SIG-M5 (cell line): ENCODE data around the gene TMEM61.
"Not testable (repeated sequence)": the region's sequence is repeated elsewhere in the genome, so short reads cannot be mapped to it uniquely, and the experiment has no call there.

Experiments
- DNase-seq: peaks from one replicate; lab custom pipeline; 2025; lab: John Stamatoyannopoulos, UW

The TMEM61 gene

DNA sequence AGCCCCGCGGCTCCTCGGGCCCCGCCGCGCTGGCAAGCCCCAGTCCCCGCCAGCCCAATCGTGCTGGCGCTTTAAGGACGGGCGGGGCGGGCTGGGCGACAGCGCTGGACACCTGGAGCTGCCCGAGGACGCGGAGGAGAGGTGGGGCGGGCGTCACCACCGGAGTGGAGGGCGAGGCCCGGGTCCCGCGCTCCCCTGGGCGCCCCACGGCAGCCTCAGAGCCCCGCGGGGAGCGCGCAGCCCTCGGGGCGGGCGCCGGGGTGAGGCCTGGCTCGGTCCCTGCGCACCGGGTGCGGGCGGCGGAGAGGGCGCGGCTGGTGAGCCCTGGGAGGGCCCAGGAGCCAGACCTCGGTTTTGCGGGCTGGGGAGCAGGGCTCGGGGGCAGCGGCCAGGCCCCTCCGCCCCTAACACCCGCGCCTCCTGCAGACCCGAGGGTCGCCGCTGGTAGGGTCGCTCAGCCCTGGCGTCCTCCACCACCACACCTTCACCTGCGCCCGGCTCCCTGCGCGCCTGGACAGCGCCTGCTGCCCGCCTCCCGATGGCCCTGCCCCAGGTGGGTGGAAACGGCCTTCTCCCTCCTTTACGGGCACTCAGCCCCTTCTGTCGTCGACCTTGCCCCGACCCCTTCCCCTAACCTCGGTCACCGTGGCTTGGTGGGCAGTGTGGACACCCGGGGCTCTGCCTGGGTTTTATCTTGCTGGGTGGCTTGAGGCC lies at the start of gene TMEM61:
TSS of gene TMEM61 (plus strand) at position 101 of the 714 bp plus-strand sequence. CDS start at position 539, 438 bp downstream.
- DNase-seq, result no peak

DNA sequence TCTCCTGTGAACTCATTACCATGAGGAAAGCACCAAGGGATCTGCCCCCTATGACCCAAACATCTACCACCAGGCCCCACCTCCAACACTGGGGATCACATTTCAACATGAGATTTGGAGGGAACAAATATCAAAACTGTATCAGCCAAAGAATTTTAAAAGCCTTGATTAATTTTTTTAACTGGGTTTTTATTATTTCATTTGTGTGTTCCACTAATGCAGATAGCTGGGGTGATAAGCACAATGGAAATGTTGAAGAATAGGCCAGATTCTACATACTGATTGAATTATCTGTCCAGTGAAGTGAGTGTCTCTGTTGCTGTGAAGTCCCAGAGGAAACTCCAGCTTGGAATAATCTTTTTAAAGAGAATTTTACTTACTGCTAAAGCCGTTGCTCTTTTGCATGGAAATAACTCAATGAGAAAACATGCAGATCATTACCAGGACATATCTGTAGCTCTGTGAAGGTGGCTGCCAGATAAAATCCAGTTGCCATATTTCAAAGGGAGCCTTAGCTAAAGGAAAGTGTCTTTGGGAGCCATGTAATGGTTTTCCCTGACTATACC lies 49.1 kb upstream of the TMEM61 start:
- no peak for DNase-seq

DNA sequence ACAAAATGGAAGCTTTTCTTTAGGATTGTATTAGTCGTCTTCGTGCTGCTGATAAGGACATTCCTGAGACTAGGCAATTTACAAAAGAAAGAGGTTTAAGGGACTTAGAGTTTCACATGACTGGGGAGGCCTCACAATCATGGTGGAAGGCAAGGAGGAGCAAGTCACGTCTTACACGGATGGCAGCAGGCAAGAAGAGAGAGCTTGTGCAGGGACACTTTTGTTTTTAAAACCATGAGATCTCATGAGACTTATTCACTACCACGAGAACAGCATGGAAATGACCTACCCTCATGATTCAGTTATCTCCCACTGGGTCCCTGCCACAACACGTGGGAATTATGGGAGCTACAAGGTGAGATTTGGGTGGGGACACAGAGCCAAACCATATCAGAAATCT lies 46.3 kb upstream of the TMEM61 start:
- DNase-seq, result not testable (repeated sequence)

DNA sequence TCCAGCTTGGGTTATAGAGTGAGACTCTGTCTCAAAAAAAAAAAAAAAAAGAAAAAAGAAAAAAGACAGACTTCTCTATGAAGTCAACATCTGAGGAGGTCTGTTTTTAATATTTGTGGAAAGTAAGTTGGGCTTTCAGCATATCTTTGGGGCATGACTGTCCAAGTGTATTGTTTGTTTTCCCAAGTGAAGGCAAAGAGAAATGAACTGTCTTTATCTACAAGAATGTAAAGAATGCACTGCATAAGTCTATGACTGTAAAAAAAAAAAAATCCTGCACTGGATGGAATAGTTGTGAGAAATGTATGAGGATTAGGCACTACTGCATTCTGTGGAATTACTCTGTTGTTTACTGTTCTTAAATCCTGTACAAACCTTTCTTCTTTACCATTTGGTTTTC lies 45.6 kb upstream of the TMEM61 start:
- DNase-seq, result no peak

DNA sequence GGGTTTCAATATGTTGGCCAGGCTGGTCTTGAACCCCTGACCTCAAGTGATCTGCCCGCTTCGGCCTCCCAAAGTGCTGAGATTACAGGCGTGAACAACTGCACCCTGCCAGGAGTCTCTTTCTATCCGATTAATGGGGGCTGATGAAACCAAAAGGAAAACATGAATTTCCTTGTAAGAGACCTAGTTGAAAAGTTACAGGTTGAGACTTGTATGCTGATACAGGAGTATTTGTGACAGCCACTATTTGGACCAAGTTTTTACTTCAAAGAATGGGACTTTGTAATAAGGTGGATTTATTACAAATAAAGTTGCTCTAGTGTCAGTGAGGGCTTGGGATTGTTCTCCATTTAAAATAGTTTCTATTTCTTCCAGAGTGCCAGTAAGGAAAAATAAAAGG lies 43.6 kb upstream of the TMEM61 start:
- DNase-seq, result no peak

DNA sequence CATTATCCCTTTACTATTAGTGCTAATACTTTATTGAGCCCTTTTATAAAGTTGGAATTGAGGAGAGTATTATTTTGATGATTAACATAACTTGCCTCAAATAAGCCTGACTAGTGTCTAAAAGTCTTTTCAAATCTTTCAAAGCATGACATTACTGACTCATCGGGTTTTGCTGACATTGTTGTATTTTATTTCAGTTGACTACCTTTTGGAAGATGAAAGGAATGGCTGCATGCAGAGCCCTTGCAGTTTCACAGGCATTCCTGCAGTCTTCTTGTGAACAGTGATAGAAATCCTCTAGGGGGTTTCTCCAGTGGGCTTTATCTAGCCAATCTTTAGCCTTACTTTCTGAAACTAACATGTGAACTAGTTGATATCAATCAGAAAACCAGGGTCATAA lies 43.0 kb upstream of the TMEM61 start:
- no peak for DNase-seq

- not testable (repeated sequence) for DNase-seq
Observed at GRCh38 chr1:54938955-54939354, 41.5 kb upstream of the TMEM61 start.

- no peak for DNase-seq
Observed at GRCh38 chr1:54940042-54940441, 40.4 kb upstream of the TMEM61 start.

DNA sequence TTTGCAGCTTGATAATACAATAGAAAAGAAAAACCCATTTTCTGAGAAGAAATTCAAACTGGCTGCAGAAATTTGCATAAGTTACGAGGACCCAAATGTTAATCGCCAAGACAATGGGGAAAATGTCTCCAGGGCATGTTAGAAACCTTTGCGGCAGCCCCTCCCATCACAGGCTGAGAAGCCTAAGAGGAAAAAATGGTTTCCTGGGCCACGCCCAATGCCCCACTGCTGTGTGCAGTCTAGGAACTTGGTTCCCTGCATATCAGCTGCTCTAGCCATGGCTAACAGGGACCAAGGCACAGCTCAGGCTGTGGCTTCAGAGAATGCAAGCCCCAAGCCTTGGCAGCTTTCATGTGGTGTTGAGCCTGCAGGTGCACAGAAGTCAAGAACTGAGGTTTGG lies 37.5 kb upstream of the TMEM61 start:
- DNase-seq, result no peak

DNA sequence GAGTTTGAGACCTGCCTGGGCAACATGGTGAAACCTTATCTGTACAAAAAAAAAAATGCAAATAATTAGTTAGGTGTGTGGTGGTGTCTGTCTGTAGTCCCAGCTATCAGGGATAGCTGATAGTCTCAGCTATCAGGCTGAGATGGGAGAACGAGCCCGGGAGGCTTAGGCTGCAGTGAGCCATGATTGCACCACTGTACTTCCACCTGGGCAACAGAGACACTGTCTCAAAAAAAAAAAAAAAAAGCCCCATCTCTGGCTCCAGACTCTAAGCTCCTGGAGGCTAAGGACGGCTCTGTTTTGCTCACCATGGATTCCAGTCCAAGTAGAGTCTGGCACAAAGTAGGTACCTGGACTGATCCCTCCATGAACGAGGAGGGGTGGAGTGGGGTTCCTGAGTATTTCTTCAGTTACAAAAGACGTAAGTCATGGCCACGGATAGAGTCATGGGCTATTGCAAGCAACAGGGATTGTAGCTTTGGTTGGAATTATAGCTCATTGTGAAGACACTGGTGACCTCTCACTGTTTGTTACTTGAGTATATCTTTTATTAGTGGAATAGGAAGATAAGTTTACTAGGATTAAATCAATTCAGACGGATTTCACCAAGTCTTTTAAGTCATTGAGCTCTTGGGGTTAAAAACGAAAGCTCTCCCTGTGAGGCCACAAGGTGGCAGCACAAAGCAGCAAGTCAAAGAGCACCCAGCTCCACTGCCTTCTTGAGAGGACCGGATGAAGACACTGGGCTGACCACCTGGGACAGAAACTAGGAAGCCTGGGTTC lies 35.6 kb upstream of the TMEM61 start:
- DNase-seq, result no peak

DNA sequence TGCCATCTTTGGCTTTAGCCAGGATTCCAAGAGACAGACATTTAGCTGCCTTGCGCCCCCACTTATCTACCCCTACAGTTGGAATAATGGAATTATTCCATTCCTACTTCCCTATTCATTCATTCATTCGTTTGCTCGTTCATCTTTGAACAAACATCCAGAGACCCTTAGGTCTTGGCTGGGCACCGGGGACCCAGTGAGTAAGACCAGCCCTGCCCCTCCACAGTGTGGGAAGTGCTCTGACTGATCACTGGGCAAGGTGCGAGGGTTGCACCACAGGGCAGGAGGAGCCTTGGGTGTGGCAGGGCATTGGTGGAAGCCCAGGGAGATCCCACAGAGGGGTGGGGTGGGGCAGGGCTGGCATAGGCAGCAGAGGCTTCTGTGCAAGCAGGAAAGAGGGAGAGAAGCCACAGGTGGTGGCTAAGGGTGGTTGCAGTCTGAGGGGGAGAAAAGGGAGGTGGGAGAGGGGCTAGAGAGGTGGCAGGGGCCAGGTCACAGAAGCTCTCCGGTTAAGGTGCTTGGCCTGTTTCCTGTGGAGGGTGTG lies 35.0 kb upstream of the TMEM61 start:
- no peak for DNase-seq

- no peak for DNase-seq
Observed at GRCh38 chr1:54947540-54947939, 32.9 kb upstream of the TMEM61 start.

GRCh38 chr1:54949053-54949452 lies 31.4 kb upstream of the TMEM61 start:
- DNase-seq, result no peak

GRCh38 chr1:54950006-54950368 lies 30.4 kb upstream of the TMEM61 start:
- DNase-seq, result no peak

DNA sequence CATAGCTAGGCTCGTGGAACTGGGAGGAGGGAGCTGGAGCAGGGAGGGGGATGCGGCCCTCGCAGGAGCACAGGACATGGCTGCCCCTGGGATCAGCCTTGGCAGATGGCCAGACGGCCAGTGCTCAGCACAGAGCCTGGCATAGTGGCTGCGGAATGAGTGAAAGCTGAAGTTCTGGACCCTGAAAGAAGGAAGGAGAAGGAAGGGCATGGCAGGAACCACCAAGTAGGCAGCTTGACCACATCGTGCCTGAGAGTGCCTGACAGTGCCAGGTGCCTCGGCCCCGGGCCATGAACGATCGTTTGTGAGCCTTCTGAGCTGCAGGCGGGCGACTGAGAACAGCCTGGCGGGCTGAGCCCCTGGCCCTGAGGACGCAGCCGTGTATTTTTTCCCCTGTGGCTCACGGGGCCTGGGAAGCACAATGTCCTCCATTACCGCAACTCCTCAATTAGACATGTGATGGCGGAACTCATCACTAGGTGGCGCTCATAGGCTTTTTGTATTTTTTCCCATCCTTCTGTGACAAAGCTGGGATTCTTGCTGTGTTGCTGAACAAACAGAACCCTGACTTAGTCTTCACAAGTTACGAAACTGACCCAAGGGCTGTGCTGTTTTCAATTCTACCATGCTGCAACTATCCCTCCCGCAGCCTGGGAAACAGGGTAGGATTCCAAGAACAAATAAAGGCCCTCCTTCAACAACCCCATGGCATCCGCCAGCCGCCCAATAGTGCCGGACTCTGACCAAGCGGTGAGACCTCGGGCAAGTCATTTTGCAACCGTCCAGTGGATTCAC lies 29.9 kb upstream of the TMEM61 start:
- DNase-seq, result no peak

GRCh38 chr1:54951810-54952226 lies 28.6 kb upstream of the TMEM61 start:
- no peak for DNase-seq

DNA sequence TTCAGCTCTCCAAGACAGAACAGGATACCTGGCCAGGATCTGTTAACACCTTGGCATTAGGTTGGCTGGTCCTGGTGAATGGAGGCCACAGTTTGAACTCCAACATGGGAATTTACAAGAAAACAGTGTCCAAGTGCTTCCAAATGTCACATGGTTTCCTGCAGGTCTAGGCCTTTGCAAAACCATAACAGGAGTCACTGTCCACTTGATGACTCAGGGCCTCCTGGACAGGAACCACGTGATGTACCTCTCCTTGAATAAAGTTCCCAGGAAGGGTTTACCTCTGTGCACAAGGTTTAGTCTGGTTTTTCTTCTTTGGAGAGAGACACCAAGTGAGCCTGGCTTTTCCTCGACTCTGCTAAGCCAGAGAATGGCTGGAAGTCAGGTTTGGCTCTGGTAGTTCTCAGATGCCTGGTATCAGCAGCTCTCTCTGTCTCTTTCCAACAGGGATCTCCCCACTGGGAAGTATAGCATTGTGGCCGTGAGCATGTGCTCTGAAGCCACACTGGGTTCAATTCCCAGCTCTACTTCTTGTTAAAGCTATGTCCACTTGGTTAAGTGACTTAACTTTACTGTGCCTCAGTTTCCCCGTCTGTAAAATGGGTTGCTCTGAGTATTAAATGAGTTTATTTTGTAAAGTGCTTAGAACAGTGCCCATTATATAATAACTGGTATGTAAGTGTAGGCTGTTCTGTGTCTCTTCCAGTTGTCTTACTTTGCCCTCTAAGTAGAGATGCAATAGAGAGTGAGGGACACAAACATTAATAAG lies 27.3 kb upstream of the TMEM61 start:
- DNase-seq, result no peak

DNA sequence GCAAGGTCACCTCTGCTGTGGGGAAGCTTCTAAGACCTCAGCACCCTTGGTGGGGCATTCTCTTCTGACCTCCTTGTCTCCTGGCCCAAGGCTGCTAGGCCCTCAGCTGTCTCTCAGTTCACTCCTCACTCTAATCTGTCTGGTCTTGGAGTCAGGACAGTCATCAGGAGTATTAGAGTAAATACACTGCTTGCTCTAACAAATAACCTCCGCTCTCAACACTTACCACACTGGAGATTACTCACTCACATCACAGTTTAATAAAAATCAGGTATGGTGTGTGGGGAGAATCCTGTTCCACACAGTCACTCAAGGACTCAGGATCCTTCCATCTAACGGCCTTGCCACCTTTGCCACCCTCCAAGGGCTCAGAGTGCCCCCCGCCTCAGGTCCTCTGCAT lies 26.6 kb upstream of the TMEM61 start:
- no peak for DNase-seq

- no peak for DNase-seq
Observed at GRCh38 chr1:54955359-54955758, 25.1 kb upstream of the TMEM61 start.

- DNase-seq, result no peak
Observed at GRCh38 chr1:54956726-54957125, 23.7 kb upstream of the TMEM61 start.

DNA sequence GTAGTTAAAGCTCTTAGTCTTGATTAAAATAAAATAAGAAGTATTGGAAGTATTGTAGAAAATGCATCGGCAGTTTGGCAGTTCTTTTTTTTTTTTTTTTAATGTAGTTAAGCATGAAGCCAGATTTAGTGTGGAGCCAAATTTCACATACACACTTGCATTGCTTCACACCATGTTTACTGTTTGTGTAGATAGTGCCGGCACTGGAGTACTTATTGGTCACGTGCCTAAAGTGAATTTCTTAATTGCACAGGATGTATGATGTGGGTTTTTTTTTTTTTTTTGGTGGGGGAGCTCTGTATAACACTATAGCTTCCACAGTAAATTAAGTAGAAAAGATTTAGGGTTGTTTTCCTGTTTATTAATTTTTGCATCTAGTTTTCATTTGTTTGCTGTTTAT lies 21.2 kb upstream of the TMEM61 start:
- no peak for DNase-seq
